Activated CD4-positive, alpha-beta memory T cell treated with anti-CD3 and anti-CD28 coated beads, Interleukin-2, amount 10 ng/mL, durations not matched to agents 7 days and 5 days (primary cell): ENCODE results near the gene DDX49. TPM values are rescaled to one million over a fixed set of nuclear protein-coding genes. Genes with fewer than 3 reads are reported as not detected.
A peak's percentile ranks its signal among the peaks of the same experiment; 100 is the strongest.

Experiments
- CTCF ChIA-PET: fragments of 350-600 bp; sonication (Branson Sonifier 250); formaldehyde crosslinking; loops from one replicate; lab custom pipeline; 2021; ENCODE audit warnings: antibody characterized with exemption, inconsistent platforms; lab: Charles Lee
- POLR2A ChIA-PET: fragments of 350-600 bp; sonication (Branson Sonifier 250); formaldehyde crosslinking; loops from one replicate; lab custom pipeline; 2021; ENCODE audit warnings: antibody characterized with exemption; lab: Charles Lee
- DNase-seq: peaks from one replicate; pipeline ENCODE4 v3.0.0-alpha.2; 2020
- H3K27ac Mint-ChIP-seq: one replicate; pipeline ENCODE4 v1.8.0; 2021; ENCODE audit warnings: mild to moderate bottlenecking, mixed read lengths
- H3K27me3 Mint-ChIP-seq: one replicate; pipeline ENCODE4 v1.8.0; 2021; ENCODE audit warnings: mixed read lengths
- H3K36me3 Mint-ChIP-seq: one replicate; pipeline ENCODE4 v1.8.0; 2021; ENCODE audit warnings: low read depth, mixed read lengths
- H3K4me1 Mint-ChIP-seq: one replicate; pipeline ENCODE4 v1.8.0; 2021; ENCODE audit warnings: mixed read lengths
- H3K4me3 Mint-ChIP-seq: one replicate; pipeline ENCODE4 v1.8.0; 2021; ENCODE audit warnings: mild to moderate bottlenecking, mixed read lengths
- H3K9me3 Mint-ChIP-seq: one replicate; pipeline ENCODE4 v1.8.0; 2021; ENCODE audit warnings: mixed read lengths
- total RNA-seq, 2 experiments: library from RNA; stranded (reverse); gene quantifications; one replicate each; pipeline ENCODE4 v1.2.3, GENCODE V29; 2021

The DDX49 gene
- total RNA-seq, 2 experiments from 2014 or later = 34.0 to 36.2 TPM

GRCh38 chr19:18883526-18884304, 35.8 kb upstream of the DDX49 start:
- H3K4me1 Mint-ChIP-seq = no peaks in the 10 kb centered on the region
- no peak overlapping the region for H3K4me3 Mint-ChIP-seq
- no peaks in the 10 kb centered on the region for H3K9me3 Mint-ChIP-seq
- no peaks in the 10 kb centered on the region for H3K27me3 Mint-ChIP-seq
- ChIA-PET POLR2A (no interaction called here), CTCF (no interaction called here)
- no peak overlapping the region for H3K27ac Mint-ChIP-seq
- no peaks in the 10 kb centered on the region for H3K36me3 Mint-ChIP-seq
- DNase-seq = no peak

GRCh38 chr19:18886972-18887371, 32.5 kb upstream of the DDX49 start:
- no peak overlapping the region for H3K27ac Mint-ChIP-seq
- no peaks in the 10 kb centered on the region for H3K9me3 Mint-ChIP-seq
- H3K4me3 Mint-ChIP-seq = no peak overlapping the region
- DNase-seq = no peak
- POLR2A ChIA-PET = no interaction called here
- H3K36me3 Mint-ChIP-seq = no peaks in the 10 kb centered on the region
- peaks cover 7% of the 10 kb centered on the region for H3K27me3 Mint-ChIP-seq
- no peaks in the 10 kb centered on the region for H3K4me1 Mint-ChIP-seq
- CTCF ChIA-PET = no interaction called here

- Mint-ChIP-seq H3K27ac (no peak overlapping the region), H3K27me3 (peaks cover 20% of the 10 kb centered on the region), H3K9me3 (no peaks in the 10 kb centered on the region), H3K4me3 (no peak overlapping the region), H3K4me1 (no peaks in the 10 kb centered on the region), H3K36me3 (no peaks in the 10 kb centered on the region)
- POLR2A ChIA-PET = no interaction called here
- DNase-seq = no peak
- CTCF ChIA-PET = no interaction called here
These were observed 29.4 kb upstream of the DDX49 start for GRCh38 chr19:18889949-18890745.

- CTCF ChIA-PET = no interaction called here
- Mint-ChIP-seq H3K4me3 (no peak overlapping the region), H3K27ac (no peak overlapping the region), H3K27me3 (peaks cover 37% of the 10 kb centered on the region), H3K36me3 (no peaks in the 10 kb centered on the region), H3K4me1 (peaks cover 4% of the 10 kb centered on the region), H3K9me3 (no peaks in the 10 kb centered on the region)
- DNase-seq = no peak
- POLR2A ChIA-PET = no interaction called here
These were observed 25.8 kb upstream of the DDX49 start for GRCh38 chr19:18893587-18894253.

- Mint-ChIP-seq H3K4me1 (peaks cover 4% of the 10 kb centered on the region), H3K27me3 (peaks cover 37% of the 10 kb centered on the region), H3K36me3 (no peaks in the 10 kb centered on the region), H3K4me3 (no peak overlapping the region), H3K9me3 (no peaks in the 10 kb centered on the region), H3K27ac (no peak overlapping the region)
- no peak for DNase-seq
- CTCF ChIA-PET = no interaction called here
- POLR2A ChIA-PET = no interaction called here
These were observed 25.1 kb upstream of the DDX49 start for GRCh38 chr19:18894254-18895037.

- H3K36me3 Mint-ChIP-seq = no peaks in the 10 kb centered on the region
- POLR2A ChIA-PET = no interaction called here
These were observed 24.3 kb upstream of the DDX49 start for GRCh38 chr19:18895038-18895823.

GRCh38 chr19:18895824-18896341, 23.6 kb upstream of the DDX49 start, which contains the start of gene CERS1:
Gene CERS1 (minus strand): TSS chr19:18896158. CDS start chr19:18896072, 86 bp downstream.
- Mint-ChIP-seq H3K4me3 (peak within 1 kb of the TSS; percentile 21), H3K27me3 (peaks cover 30% of the 10 kb centered on the region), H3K4me1 (peaks cover 4% of the 10 kb centered on the region), H3K27ac (no peak within 1 kb of the TSS), H3K36me3 (no peaks in the 10 kb centered on the region), H3K9me3 (no peaks in the 10 kb centered on the region)
- CTCF ChIA-PET = no interaction called here
- DNase-seq = no peak
- POLR2A ChIA-PET = no interaction called here

More at GRCh38 chr19:18895038-18895823, 24.3 kb upstream of the DDX49 start:
- peaks cover 30% of the 10 kb centered on the region for H3K27me3 Mint-ChIP-seq
- peaks cover 4% of the 10 kb centered on the region for H3K4me1 Mint-ChIP-seq
- CTCF ChIA-PET = no interaction called here
- no peaks in the 10 kb centered on the region for H3K9me3 Mint-ChIP-seq
- no peak for DNase-seq
- no peak overlapping the region for H3K27ac Mint-ChIP-seq
- no peak overlapping the region for H3K4me3 Mint-ChIP-seq

GRCh38 chr19:18896421-18896841, 23.1 kb upstream of the DDX49 start:
- Mint-ChIP-seq H3K27me3 (peaks cover 30% of the 10 kb centered on the region), H3K4me3 (peak overlapping the region; percentile 21), H3K9me3 (no peaks in the 10 kb centered on the region), H3K4me1 (peaks cover 4% of the 10 kb centered on the region), H3K27ac (no peak overlapping the region), H3K36me3 (no peaks in the 10 kb centered on the region)
- CTCF ChIA-PET = no interaction called here
- POLR2A ChIA-PET = no interaction called here
- DNase-seq = no peak

- POLR2A ChIA-PET = no interaction called here
- Mint-ChIP-seq H3K36me3 (no peaks in the 10 kb centered on the region), H3K4me1 (peaks cover 4% of the 10 kb centered on the region), H3K27ac (no peak overlapping the region), H3K27me3 (peaks cover 30% of the 10 kb centered on the region), H3K4me3 (no peak overlapping the region), H3K9me3 (no peaks in the 10 kb centered on the region)
- CTCF ChIA-PET = interaction anchor here (0.5 kb wide), 1 partner anchor 40 kb away, joined by 5 read pairs; no protein-coding TSS in a partner anchor
- DNase-seq = no peak
These were observed 22.2 kb upstream of the DDX49 start for GRCh38 chr19:18897094-18898029.

- DNase-seq = no peak
- H3K27ac Mint-ChIP-seq = no peak overlapping the region
- H3K36me3 Mint-ChIP-seq = no peaks in the 10 kb centered on the region
- H3K4me1 Mint-ChIP-seq = peaks cover 4% of the 10 kb centered on the region
- POLR2A ChIA-PET = no interaction called here
- peaks cover 29% of the 10 kb centered on the region for H3K27me3 Mint-ChIP-seq
- CTCF ChIA-PET = interaction anchor here (0.5 kb wide), 1 partner anchor 39 kb away, joined by 5 read pairs; no protein-coding TSS in a partner anchor
- H3K9me3 Mint-ChIP-seq = no peaks in the 10 kb centered on the region
- no peak overlapping the region for H3K4me3 Mint-ChIP-seq
These were observed 21.4 kb upstream of the DDX49 start for GRCh38 chr19:18898081-18898606.
